K562 (cell line): Measurements from ENCODE around the gene BRCA1. TPM values are rescaled to one million over a fixed set of nuclear protein-coding genes. Genes with fewer than 3 reads are reported as not detected.

Experiments
- HDAC1 ChIP-seq, 2 experiments: fragments of 450-650 bp; IDR thresholded peaks; 2 replicates each; pipeline ENCODE4 v1.6.1; 2016 to 2017; ENCODE audit warnings: inconsistent platforms in 1 of 2, mild to moderate bottlenecking in 1 of 2, moderate library complexity in 1 of 2
- MED1 ChIP-seq: sonication (generic); formaldehyde crosslinking; IDR thresholded peaks from 2 replicates; pipeline ENCODE4 v1.8.1; 2023; ENCODE audit warnings: missing genetic modification reagents, borderline replicate concordance
- NR1H2 ChIP-seq: sonication (generic); formaldehyde crosslinking; IDR thresholded peaks from 2 replicates; pipeline ENCODE4 v1.4.0; 2020; ENCODE audit warnings: mild to moderate bottlenecking, missing genetic modification reagents
- PCBP1 ChIP-seq: fragments of 200-400 bp; formaldehyde crosslinking; IDR thresholded peaks from 2 replicates; pipeline ENCODE4 v1.6.1; 2018; ENCODE audit warnings: mild to moderate bottlenecking, low read depth, low read length; ENCODE audit not compliant: poor library complexity, severe bottlenecking
- POLR2H ChIP-seq: IDR thresholded peaks from 2 replicates; pipeline ENCODE4 v1.6.1; 2016; ENCODE audit warnings: missing genetic modification characterization, low read depth, mild to moderate bottlenecking, control low read depth, missing compliant biosample characterization, moderate library complexity
- RBBP5 ChIP-seq: fragments of 200-600 bp; sonication (generic); IDR thresholded peaks from 2 replicates; pipeline ENCODE4 v1.6.1; 2012; ENCODE audit warnings: borderline replicate concordance, mild to moderate bottlenecking, low read length, control low read depth, inconsistent platforms; ENCODE audit not compliant: insufficient read depth, poor library complexity, severe bottlenecking
- SP1 ChIP-seq: sonication (generic); formaldehyde crosslinking; IDR thresholded peaks from 2 replicates; pipeline ENCODE4 v1.8.1; 2022; ENCODE audit warnings: mild to moderate bottlenecking, missing genetic modification reagents
- USF1 ChIP-seq: sonication (generic); formaldehyde crosslinking; IDR thresholded peaks from 2 replicates; pipeline ENCODE4 v1.9.0; 2022; ENCODE audit warnings: mild to moderate bottlenecking, missing genetic modification reagents
- ZBTB2 ChIP-seq: fragments of 450-650 bp; IDR thresholded peaks from 2 replicates; pipeline ENCODE4 v1.6.1; 2016; ENCODE audit warnings: antibody characterized with exemption
- ZMIZ1 ChIP-seq, 2 experiments: fragments of 150-350 bp in 1 of 2; IDR thresholded peaks; 2 replicates each; pipeline ENCODE4 v1.6.1; 2012 to 2016; ENCODE audit warnings: low read depth in 2 of 2, low read length in 2 of 2, mild to moderate bottlenecking in 1 of 2, moderate library complexity in 1 of 2
- ZNF318 ChIP-seq, 2 experiments: fragments of 450-650 bp; IDR thresholded peaks; 2 replicates each; pipeline ENCODE4 v1.6.1; 2016; ENCODE audit warnings: mild to moderate bottlenecking in 2 of 2, borderline replicate concordance in 1 of 2, low read depth in 1 of 2, moderate library complexity in 1 of 2
- polyA plus RNA-seq, 8 experiments: library from polyadenylated mRNA; depleted of rRNA in 4 of 8; stranded (reverse) in 5 of 8; unstranded in 3 of 8; fragments of >200 nt; fragmentation: Nextera tagmentation in 2 of 8; fragmentation: Illumina TruSeq in 1 of 8; extraction: Ambion mirVana in 2 of 8; extraction: Trizol in 1 of 8; gene quantifications; 2 replicates each; pipeline versions ENCODE4 v1.2.1 to v1.2.3, GENCODE V29; 2011 to 2014; ENCODE audit warnings: inconsistent platforms in 1 of 8, missing spikeins in 1 of 8
- total RNA-seq, 7 experiments: library from RNA; depleted of rRNA in 6 of 7; stranded (reverse); fragments of >200 nt in 6 of 7; fragmentation: Illumina TruSeq in 2 of 7; extraction: Trizol in 2 of 7; gene quantifications; 2 replicates each; pipeline versions ENCODE4 v1.2.1 to v1.2.3, GENCODE V29; 2011 to 2021; ENCODE audit warnings: low replicate concordance in 1 of 7

BRCA1 gene
- total and polyA plus RNA-seq, 9 of the 15 experiments (the other 6 are each of a cell fraction or from before 2014, with no cell fraction given) = 25.9 to 95.3 (median 62.3) TPM

- TF ChIP-seq ZNF318 (IDR thresholded peaks at IDR 0.05; ENCODE audit: borderline replicate concordance in 1 of 2, low read depth in 1 of 2) (0 out of 4 replicates have a peak, but pooled peaks of 1 of the 2 experiments have one; percentile 0), POLR2H (tag) (peak; percentile 89), HDAC1 (IDR thresholded peaks at IDR 0.05) (peak in 1 of 2 experiments; percentile 60; a peak in 2 of 4 replicates), RBBP5 (no peak), MED1 (no peak), ZMIZ1 (IDR thresholded peaks at IDR 0.05; ENCODE audit: low read depth in 2 of 2, low read length in 2 of 2) (no peak), USF1 (CRISPR knock-in tag) (no peak), PCBP1 (no peak), ZBTB2 (no peak), NR1H2 (CRISPR knock-in tag) (no peak), SP1 (CRISPR knock-in tag) (no peak)
Observed at GRCh38 chr17:43170766-43171585, 45.8 kb upstream of the BRCA1 start, which contains the start of gene NBR1 (continued).
